HUES6 (cell line): Measurements from ENCODE around the gene OTOF.

Experiments
- H3K27ac ChIP-seq: 2 replicates; pipeline ENCODE4 v1.7.0; 2013; ENCODE audit warnings: low read depth, mild to moderate bottlenecking, low read length, inconsistent platforms
- H3K27me3 ChIP-seq: 2 replicates; pipeline ENCODE4 v1.6.1; 2013; ENCODE audit warnings: low read length; ENCODE audit not compliant: control insufficient read depth, insufficient read depth
- H3K36me3 ChIP-seq: 2 replicates; pipeline ENCODE4 v1.6.1; 2013; ENCODE audit warnings: low read length; ENCODE audit not compliant: control insufficient read depth, insufficient read depth
- H3K4me1 ChIP-seq: 2 replicates; pipeline ENCODE4 v1.6.1; 2013; ENCODE audit warnings: low read length; ENCODE audit not compliant: control insufficient read depth, insufficient read depth
- H3K4me3 ChIP-seq: 2 replicates; pipeline ENCODE4 v1.5.1; 2013; ENCODE audit warnings: low read depth, low read length
- H3K9ac ChIP-seq: one replicate; pipeline ENCODE4 v1.6.1; 2013; ENCODE audit warnings: mild to moderate bottlenecking, low read length
- H3K9me3 ChIP-seq: 2 replicates; pipeline ENCODE4 v1.6.1; 2013; ENCODE audit warnings: low read depth, low read length; ENCODE audit not compliant: control insufficient read depth, insufficient read depth

OTOF gene

DNA sequence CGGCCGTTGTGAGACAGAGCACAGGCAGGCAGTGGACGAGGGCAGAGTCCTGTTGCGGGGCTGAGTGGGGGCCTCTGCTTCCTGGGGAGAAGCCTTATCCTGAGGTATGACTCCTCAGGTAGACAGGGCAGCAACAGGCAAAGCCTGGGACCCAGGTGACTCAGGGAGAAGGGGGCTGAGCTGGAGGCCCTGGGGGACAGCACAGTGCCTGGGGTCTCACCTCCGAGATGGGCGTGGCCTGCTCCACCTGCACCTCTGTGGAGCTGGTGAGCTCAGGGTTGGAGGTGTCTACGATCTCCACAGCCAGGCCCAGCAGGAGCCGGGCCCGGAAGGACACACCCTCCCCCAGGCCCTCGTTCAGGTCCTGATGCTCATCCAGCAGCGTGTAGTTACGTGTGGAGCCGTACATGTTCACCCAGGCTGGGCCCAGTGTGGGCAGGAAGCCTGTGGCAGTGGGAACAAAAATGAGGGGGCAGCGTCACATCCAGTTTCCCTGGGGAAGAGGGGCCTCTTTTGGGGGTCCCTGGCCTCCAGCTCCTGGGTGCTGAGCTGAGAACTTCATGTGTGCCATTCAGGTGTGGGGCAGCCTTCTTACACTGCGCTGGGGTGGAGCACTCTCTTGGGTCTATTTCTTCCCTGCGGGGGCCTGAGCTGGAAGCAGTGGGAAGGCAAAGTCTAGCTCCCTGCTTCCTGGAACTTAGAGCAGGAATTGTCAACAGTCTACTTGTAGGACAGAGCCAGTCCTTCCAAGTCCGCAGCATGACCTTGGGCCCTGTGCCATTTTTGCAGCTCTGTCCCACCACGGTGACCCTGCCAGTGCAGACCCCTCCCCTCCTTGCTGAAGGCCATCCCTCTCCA is 2.9 kb upstream of the OTOF start:
- peaks cover 8% of the 10 kb centered on the region; the same call in 1 of the 2 replicates for H3K4me1 ChIP-seq
- no peak overlapping the region for H3K4me3 ChIP-seq
- no peaks in the 10 kb centered on the region for H3K9me3 ChIP-seq
- no peaks in the 10 kb centered on the region for H3K36me3 ChIP-seq
- H3K27me3 ChIP-seq = no peaks in the 10 kb centered on the region
- no peak overlapping the region for H3K9ac ChIP-seq
- H3K27ac ChIP-seq = no peak overlapping the region

DNA sequence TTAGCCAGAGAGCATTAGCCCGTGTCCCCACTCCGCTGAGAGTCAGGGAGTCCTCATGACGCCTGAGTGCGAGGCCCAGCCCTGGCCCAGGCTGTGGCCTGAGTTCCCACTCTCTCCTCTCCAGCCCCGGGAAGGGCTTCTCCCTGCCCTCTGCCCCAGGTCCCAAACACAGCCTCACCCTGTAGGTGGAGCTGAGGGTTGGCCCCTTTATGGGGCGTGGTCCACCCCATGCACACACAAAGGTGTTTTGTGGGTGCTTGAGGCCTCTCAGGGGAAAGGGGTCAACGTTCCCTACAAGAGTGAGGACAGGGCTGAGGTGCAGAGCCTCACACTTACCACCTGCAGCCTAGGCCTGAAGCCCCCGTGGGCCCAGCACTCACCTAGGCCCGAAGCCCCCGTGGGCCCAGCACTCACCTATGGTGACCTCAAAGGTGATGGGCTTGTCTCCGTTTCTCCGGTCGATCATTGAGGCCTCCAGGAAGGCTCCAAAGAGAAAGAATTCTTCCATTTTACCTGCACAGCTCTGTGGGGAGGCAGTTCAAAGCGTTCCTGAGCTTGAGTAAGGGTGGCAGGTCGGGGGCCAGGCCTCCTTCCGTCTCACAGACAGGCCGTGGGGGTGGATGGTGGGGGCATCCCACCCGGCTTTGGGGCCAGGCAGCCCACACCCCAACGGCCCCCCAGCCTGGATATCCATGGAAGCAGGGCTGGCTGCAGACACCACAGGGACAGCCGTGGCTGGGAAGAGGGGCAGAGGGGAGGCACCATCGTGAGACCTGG is 2.1 kb upstream of the OTOF start:
- H3K9ac ChIP-seq = no peak overlapping the region
- no peaks in the 10 kb centered on the region for H3K36me3 ChIP-seq
- no peaks in the 10 kb centered on the region for H3K27me3 ChIP-seq
- peaks cover 8% of the 10 kb centered on the region; the same call in 1 of the 2 replicates for H3K4me1 ChIP-seq
- no peak overlapping the region for H3K4me3 ChIP-seq
- no peaks in the 10 kb centered on the region for H3K9me3 ChIP-seq
- H3K27ac ChIP-seq = no peak overlapping the region

DNA sequence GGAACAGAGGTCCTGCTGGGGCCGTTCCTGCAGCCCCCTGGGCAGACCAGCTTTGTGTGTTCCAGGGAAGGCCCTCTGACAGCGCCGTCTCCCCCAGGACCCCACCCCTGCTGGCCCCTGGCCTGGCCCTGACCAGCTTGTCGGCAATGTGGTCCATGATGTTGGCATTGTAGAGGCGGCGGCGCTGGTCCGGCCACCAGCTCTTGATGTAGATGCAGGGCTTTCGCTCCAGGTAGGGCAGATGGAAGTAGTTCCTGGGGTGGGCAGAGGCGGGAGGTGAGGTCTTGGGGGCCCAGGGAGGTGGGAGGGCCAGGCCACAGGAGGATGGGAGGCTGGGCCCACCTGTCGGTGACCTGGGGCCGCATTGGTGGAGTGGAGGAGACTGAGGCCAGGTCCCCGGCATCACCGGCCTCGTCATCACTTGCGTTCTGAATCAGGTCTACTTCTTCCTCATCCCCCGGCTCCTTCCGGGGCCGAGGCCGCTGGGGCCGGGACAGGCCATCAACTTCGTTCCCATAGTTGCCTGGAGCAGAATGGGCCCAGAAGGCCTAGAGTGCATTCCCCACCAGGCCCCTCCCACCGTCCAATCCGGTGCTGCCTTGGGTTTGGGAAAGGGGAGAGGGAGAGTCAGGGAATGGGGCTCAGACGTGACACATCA is 1.3 kb upstream of the OTOF start:
- Histone ChIP-seq H3K4me1 (peaks cover 8% of the 10 kb centered on the region; the same call in 1 of the 2 replicates), H3K4me3 (no peak overlapping the region), H3K27ac (no peak overlapping the region), H3K36me3 (no peaks in the 10 kb centered on the region), H3K9ac (no peak overlapping the region), H3K27me3 (no peaks in the 10 kb centered on the region), H3K9me3 (no peaks in the 10 kb centered on the region)

DNA sequence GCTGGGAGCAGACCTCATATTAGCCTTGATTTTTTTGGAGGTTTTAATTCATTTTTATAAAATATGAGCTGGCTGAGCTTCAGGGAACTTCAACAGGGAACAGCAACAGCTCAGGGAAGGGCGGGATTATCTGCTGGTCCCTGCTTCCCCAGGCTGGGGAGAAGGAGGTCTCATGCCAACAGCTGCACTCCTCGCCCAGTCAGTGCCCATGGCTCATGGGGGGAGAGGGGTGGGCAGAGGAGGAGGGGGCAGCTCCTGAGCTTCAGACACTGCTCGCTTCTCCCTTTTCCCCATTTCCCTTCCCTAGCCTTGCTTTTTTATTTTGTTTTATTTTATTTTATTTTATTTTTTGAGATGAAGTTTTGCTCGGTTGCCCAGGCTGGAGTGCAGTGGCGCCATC is 442 bp upstream of the OTOF start:
- no peak overlapping the region for H3K4me3 ChIP-seq
- no peaks in the 10 kb centered on the region for H3K36me3 ChIP-seq
- H3K9me3 ChIP-seq = no peaks in the 10 kb centered on the region
- H3K4me1 ChIP-seq = peaks cover 8% of the 10 kb centered on the region; the same call in 1 of the 2 replicates
- H3K27me3 ChIP-seq = no peaks in the 10 kb centered on the region
- H3K27ac ChIP-seq = no peak overlapping the region
- no peak overlapping the region for H3K9ac ChIP-seq

DNA sequence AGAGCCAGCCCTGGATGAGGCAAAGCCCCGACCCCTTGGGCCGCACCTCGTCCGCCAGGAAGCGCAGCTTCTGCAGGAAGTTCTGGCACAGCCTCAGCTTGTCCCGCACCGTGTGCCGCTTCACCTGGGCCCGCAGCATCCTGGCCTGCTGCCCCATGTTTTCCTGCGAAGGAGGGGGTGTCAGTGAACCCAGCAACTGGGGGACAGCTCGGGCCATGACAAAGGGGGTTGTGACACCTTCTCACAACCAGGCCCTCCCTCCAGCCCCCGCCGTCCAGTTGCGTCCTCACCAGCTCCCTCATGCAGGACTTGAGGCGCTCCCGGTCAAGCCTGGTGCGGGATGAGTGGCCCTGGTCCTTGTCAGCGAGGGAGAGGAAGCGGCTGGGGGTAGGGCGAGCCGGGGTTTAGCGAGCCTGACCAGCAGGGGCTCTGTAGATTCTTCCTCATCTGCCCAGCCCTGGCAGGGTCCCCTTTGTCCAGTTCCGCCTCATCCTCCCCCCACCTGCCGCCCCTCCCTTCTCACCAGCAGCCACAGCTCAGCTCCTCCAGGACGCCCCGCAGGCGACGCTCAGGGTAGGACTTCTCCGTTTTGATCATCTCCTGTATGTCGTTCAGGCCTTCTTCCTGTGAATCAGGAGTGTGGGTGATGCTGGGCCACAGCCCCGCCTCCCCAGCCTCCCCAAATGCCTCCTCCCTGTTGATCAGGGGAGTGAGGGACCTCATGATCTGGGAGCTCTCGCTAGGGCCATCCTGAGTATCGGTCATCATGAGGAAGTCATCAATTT is 606 bp downstream of the OTOF start:
- H3K9ac ChIP-seq = no peak overlapping the region
- H3K4me3 ChIP-seq = no peak overlapping the region
- H3K9me3 ChIP-seq = no peaks in the 10 kb centered on the region
- H3K36me3 ChIP-seq = no peaks in the 10 kb centered on the region
- peaks cover 8% of the 10 kb centered on the region; the same call in 1 of the 2 replicates for H3K4me1 ChIP-seq
- no peak overlapping the region for H3K27ac ChIP-seq
- H3K27me3 ChIP-seq = no peaks in the 10 kb centered on the region

DNA sequence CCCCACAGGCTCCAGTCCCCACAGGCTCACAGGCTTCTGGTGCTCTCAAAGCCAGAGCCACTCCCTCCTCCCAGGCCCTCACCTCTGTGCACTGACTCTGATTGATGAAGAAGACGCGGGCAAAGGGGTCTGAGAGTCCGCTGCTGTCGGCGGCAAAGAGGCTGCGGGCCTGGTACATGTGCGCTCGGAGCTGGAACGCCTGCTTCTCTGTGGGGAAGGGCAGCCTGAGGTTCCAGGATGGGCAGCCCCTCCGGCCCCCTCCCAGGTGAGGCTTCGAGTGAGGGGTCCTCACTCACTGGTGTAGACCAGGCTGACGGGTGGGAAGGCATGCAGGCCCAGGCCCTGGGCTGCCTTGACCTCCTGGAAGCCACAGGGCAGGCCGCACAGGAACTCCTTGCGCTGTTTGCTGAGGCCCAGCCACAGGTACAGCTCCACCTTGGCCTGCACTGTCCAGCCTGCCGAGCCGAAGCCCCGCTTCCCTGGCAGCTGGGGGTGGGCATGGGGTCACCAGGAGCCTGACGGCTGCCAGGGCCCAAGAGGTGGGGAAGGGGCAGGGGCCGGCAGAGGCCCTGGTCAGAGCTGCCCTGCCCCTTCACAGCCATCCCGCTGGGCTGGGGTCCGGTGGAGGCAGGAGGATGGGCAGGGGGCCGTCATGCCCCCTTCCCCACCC is 2.0 kb downstream of the OTOF start:
- Histone ChIP-seq H3K9ac (no peak overlapping the region), H3K4me1 (peaks cover 8% of the 10 kb centered on the region; the same call in 1 of the 2 replicates), H3K36me3 (no peaks in the 10 kb centered on the region), H3K9me3 (no peaks in the 10 kb centered on the region), H3K4me3 (no peak overlapping the region), H3K27me3 (no peaks in the 10 kb centered on the region), H3K27ac (no peak overlapping the region)

GRCh38 chr2:26475037-26475436 is 2.9 kb downstream of the OTOF start:
- Histone ChIP-seq H3K4me3 (no peak overlapping the region), H3K27ac (no peak overlapping the region), H3K27me3 (no peaks in the 10 kb centered on the region), H3K9me3 (no peaks in the 10 kb centered on the region), H3K36me3 (no peaks in the 10 kb centered on the region), H3K4me1 (peaks cover 4% of the 10 kb centered on the region; the same call in 1 of the 2 replicates), H3K9ac (no peak overlapping the region)

DNA sequence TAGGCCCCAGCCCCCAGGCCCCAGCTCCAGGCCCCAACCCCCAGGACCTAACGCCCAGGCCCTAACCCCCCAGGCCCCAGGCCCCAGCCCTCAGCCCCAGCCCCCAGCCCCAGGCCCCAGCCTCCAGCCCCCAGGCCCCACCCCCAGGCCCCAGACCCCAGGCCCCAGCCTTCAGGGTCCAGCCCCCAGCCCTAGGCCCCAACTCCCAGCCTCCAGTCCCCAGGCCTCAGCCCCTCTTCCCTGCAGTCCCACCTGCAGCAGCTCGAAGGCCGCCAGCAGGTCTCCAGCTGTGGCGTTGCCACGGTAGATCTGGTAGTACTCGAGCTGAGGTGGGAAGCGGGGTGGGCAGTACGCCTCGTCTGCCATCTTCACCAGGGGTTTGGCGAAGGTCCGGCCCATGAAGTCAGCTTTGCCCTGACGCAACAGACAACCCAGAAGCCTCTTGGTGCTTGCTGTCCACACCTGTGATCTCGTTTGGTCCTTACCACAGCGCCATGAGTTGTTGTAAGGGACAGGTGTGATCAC is 3.6 kb downstream of the OTOF start:
- H3K27me3 ChIP-seq = no peaks in the 10 kb centered on the region
- no peak overlapping the region for H3K9ac ChIP-seq
- no peaks in the 10 kb centered on the region for H3K36me3 ChIP-seq
- peaks cover 4% of the 10 kb centered on the region; the same call in 1 of the 2 replicates for H3K4me1 ChIP-seq
- no peak overlapping the region for H3K4me3 ChIP-seq
- H3K9me3 ChIP-seq = peaks cover 2% of the 10 kb centered on the region; the same call in 1 of the 2 replicates
- H3K27ac ChIP-seq = no peak overlapping the region

DNA sequence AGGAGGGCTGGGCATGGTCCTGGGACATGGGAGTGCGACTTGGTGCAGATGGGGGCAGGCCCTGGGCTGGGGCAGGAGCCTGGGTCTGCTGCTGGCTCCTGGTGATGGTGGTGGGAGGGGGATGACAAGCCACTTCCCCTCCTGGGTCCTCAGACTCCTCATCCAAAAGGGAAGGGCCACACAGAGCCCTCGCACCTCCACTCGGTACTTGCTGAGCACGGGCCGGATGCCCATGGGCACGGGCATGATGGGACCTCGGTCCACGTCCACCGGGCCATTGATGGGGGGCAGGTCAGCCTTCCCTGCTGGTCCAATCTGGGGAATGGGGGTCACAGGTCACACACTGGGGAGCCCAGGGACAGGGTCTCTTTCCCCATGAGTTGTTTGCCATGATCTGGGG is 4.1 kb downstream of the OTOF start:
- H3K4me1 ChIP-seq = peaks cover 4% of the 10 kb centered on the region; the same call in 1 of the 2 replicates
- no peaks in the 10 kb centered on the region for H3K27me3 ChIP-seq
- no peaks in the 10 kb centered on the region for H3K36me3 ChIP-seq
- no peak overlapping the region for H3K27ac ChIP-seq
- no peak overlapping the region for H3K9ac ChIP-seq
- H3K9me3 ChIP-seq = peaks cover 3% of the 10 kb centered on the region; the same call in 1 of the 2 replicates
- H3K4me3 ChIP-seq = no peak overlapping the region
